H7 (cell line): ENCODE results near the gene XPNPEP1. TPM values are rescaled to one million over a fixed set of nuclear protein-coding genes. Genes with fewer than 3 reads are reported as not detected.
A peak's percentile ranks its signal among the peaks of the same experiment; 100 is the strongest.

Experiments used
- DNase-seq: peaks from one replicate; pipeline ENCODE4 v3.0.0; 2012
- H3K27me3 ChIP-seq: 2 replicates; pipeline ENCODE4 v1.6.0; 2011; ENCODE audit warnings: mild to moderate bottlenecking, low read length; ENCODE audit not compliant: control insufficient read depth, insufficient read depth
- H3K36me3 ChIP-seq: replicated peaks from 2 replicates; pipeline ENCODE4 v1.5.1; 2011; ENCODE audit warnings: low read length; ENCODE audit not compliant: control insufficient read depth, insufficient read depth
- H3K4me3 ChIP-seq: 2 replicates; pipeline ENCODE4 v1.5.1; 2011; ENCODE audit warnings: low read depth, mild to moderate bottlenecking, control low read depth, low read length, moderate library complexity; ENCODE audit not compliant: insufficient read depth
- total RNA-seq: library from RNA; depleted of rRNA; stranded (reverse); fragments of >200 nt; shearing (Covaris generic); gene quantifications from 2 replicates; pipeline ENCODE4 v1.2.3, GENCODE V29; 2014

Gene XPNPEP1
- total RNA-seq, 1 experiment from 2014 or later, result 68.9 TPM

DNA sequence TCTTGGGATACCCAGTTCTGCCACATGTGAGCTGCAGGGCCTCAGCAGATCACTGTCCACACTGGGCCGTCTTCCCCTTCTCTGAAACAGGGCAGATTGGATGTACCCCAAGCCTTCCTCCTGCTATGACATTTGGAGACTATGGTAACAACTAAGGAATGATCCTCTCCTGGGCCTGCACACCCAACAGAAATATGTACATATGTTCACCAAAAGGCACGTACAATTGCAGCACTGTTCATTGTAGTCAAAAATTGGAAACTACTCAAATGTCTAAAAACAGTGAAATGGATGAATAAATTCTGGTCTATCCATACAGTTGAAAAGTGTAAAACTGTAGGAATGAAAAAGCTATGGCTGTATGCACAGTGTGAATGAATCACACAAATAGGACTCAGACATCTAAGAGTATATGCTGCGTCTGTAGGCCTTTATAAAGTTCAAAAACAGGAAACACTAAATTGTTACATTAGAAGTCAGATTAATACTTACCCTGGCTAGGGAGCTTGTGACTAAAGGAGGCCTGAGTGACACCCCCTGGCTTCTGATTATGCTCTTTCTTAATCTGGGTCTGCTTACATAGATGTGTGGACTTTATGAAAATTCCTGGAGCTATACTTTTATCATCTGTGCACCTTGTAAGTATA, 16.1 kb upstream of the XPNPEP1 start:
- no peaks in the 10 kb centered on the region for H3K36me3 ChIP-seq
- H3K4me3 ChIP-seq, result no peak overlapping the region
- H3K27me3 ChIP-seq, result no peaks in the 10 kb centered on the region
- DNase-seq, result no peak

DNA sequence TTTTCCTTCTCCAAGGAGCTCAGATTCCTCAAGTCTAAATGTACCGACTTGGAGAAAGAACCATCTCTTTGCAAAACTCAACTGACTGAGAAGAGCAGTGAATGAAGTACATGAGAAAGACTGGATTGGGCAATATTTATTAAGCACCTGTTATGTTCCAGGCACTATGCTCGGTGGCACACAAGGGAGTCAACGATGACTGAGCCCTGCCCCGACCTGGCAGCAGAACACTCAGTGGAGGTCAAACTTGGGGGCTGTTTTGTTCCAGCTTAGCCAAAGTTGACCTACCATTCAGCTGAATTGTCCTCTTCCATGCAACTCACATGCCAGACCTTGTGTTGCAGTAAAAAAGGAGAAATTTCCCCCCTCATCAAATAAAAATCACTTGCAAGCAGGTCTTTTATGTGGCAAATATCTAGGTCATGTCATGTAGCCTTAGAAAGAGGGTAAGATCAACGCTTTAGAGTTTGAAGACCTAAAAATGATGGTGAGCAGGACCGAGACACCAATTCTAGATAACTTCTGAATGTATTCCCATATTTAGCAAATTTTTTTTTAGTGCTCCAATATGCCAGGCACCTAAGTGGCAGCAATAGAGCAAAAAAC, 14.3 kb upstream of the XPNPEP1 start:
- DNase-seq, result no peak

DNA sequence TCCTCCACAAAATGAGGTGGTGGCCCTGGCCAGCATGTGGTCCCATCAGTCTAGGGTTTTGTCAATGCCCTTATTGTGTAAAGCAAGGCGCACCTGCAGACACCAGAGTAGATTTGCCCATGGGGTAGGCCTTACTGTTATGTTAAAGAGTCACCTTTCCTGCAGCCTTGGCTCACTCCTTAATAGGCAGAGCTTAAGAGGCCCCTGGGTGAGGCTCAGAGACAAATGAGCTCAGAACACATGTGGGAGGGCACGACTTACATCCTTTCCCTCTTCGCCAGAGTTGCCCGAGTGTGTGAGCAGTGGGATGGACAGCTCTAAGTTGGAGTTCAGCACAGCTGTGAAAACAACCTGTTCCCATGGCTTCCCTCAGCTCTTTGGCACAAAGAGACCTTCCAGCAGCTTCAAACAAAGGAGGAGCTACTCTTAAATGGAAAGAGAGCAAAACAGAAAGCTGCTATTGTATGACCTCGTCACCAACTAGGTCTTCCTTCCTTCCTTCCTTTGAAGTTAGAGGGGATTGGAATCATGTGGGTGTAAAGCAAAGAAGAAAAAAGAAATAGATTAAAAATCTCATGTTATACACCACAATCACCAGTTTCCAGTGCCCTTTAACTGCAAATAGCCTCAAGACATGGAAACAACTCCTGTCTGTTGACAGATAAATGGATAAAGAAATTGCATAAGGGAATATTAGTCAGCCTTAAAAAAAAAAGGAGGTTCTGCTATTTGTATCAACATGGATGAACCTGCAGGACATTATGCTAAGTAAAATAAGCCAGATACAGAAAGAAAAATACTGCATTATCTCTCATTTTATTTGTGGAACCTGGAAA, 11.9 kb upstream of the XPNPEP1 start:
- Histone ChIP-seq H3K36me3 (no peaks in the 10 kb centered on the region), H3K27me3 (no peaks in the 10 kb centered on the region), H3K4me3 (no peak overlapping the region)
- peak; percentile 82 for DNase-seq

More for the DNA sequence above, 14.3 kb upstream of the XPNPEP1 start:
- Histone ChIP-seq H3K4me3 (no peak overlapping the region), H3K27me3 (no peaks in the 10 kb centered on the region), H3K36me3 (no peaks in the 10 kb centered on the region)

DNA sequence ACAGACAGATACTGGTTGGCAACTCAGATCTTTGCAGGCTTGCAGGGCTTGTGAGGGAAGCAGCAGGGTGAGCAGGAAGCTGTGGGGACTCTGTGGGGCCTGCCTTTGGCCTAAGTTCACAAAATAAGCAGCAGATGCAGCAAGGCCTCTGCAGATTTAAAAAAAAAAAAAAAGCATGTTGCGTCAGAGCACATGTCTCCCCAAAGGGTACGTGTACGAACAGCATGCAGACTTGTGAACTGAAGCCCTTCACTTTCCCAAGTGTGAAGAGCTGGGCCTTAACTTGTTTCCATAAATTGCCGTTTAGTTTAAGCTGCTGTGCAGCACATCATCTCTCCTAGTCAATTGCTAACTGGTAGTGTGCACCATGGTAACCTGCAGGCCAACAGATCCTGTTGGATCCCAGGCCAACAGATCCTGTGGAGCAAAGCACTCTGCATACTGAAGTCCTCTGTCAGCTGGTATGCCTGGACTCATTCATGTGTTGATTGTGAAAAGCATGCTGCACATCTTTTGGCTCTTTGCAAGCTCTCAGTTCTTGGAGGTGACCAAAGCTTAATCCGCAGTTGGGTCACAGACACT, 10.8 kb upstream of the XPNPEP1 start:
- Histone ChIP-seq H3K4me3 (no peak overlapping the region), H3K27me3 (no peaks in the 10 kb centered on the region), H3K36me3 (no peaks in the 10 kb centered on the region)
- DNase-seq, result peak; percentile 52

DNA sequence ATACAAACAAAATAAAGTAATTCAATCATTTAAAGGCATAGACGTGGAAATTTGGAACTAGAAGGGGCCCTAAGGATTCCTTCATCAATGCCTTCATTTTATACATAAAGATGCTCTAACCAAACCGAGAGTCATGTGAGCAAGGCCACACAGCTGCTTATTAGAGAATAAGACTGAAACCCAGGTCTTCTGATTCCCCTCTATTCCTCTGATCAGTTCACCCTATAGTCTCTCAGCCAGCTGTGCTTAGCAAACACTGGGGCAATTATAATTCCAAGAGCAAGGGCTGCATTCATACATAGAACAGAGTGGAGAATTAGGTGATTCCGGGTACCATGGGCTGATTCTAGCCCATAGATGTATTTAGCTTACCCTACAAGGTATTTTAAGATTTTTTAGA, 9.7 kb upstream of the XPNPEP1 start:
- no peaks in the 10 kb centered on the region for H3K36me3 ChIP-seq
- H3K27me3 ChIP-seq, result no peaks in the 10 kb centered on the region
- DNase-seq, result no peak
- H3K4me3 ChIP-seq, result no peak overlapping the region

DNA sequence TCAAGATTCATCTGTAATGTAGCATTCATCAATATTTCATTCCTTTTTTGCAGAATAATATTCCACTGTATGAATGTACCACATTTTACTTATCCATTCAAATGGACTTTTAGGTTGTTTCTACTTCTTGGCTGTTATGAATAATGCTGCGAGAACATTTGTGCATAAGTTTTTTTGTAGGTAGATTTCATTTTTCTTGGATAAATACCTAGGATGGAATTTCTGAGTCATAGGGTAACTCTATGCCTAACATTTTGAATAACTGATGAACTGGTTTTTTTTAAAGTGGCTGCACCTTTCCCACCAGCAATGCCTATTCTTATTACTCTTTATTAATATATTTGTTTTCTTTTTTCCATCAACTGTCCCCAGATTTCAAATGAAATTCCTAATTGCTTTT, 9.1 kb upstream of the XPNPEP1 start:
- Histone ChIP-seq H3K27me3 (no peaks in the 10 kb centered on the region), H3K36me3 (no peaks in the 10 kb centered on the region), H3K4me3 (no peak overlapping the region)
- DNase-seq, result no peak

DNA sequence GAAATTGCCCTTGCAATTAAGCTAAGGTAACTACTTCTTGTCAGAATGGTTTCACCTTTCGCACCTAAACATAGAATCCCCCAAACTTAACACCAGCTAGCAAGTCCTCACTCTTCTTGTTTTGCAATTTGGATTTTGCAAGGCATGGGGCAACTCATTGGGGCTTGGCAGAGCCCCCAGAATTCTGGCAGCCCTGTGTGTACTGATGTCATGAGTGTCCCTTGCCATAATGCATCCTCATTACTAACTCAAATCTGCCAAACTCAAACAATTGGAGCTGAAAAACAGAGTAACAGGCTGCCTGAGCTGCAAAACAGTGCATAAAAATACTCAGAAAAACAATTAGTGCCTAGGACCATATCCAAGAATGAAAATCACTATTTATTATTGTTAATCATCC, 7.9 kb upstream of the XPNPEP1 start:
- DNase-seq, result no peak
- H3K4me3 ChIP-seq, result no peak overlapping the region
- no peaks in the 10 kb centered on the region for H3K27me3 ChIP-seq
- no peaks in the 10 kb centered on the region for H3K36me3 ChIP-seq

DNA sequence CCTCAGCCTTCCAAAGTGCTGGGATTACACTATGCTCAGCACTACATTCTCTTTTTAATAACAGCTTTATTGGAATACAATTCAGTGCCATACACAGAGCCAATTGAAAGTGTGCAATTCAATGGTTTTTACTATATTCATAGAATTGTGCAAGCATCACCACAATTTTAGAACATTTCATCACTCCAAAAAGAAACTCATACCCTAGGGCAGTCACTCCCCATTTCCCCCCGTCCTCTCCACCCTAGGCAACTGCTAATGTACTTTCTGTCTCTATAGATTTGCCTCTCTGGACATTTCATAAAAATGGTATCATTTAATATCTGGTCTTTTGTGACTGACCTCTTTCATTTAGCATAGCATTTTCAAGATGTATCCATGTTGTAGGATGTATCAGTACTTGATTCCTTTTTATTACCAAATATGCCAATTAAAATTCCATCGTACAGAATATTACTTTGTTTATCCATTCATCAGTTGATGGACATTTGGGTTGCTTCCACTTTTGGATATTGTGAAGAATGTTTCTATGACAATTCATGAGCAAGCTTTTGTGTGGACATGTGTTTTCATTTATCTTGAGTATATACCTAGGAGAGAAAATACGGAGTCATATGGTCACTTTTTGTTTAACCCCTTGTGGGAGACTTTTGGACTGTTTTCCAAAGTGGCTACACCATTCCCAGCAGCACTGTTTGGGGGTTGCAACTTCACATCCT, 6.3 kb upstream of the XPNPEP1 start:
- no peak overlapping the region for H3K4me3 ChIP-seq
- DNase-seq, result no peak
- no peaks in the 10 kb centered on the region for H3K36me3 ChIP-seq
- H3K27me3 ChIP-seq, result peaks cover under 1% of the 10 kb centered on the region; the same call in 1 of the 2 replicates

DNA sequence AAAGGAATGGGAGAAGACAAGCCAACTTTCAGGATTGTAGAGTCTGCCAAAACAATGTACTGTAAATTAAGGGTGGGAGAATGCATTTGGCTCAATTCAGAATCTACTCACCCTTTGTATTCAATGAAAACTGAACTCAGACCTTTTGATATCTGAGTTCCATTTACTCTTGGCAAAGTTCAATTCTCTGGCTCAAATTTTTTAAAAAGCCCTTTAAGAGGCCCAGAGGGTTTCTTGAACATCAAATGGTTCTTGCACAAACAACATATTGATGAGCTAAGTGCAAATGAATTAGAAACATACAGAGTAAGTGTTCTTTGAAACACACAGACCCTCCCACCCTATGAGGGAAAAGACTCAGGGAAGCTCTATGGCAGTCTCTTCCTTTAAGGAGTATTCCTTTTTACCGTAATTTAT, 5.2 kb upstream of the XPNPEP1 start:
- peaks cover 6% of the 10 kb centered on the region for H3K27me3 ChIP-seq
- DNase-seq, result no peak
- H3K36me3 ChIP-seq, result no peaks in the 10 kb centered on the region
- H3K4me3 ChIP-seq, result no peak overlapping the region

DNA sequence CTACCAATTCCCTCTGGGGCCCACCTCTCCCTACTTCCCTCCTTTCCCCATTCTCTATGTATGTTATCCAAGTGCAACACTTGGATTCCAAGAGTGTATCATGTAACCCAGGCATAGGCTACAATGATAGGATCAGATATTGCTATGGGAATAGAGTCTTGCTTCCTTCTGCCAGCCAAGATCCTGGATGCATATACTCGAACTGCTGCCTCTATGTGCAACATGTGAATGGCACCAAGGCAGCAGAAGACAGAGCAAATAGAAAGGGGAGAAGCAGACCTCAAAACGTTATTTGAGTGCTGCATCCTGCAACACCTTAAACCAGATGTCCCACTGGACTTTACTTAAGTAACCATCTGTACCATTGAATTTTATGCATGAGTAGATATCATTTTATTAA, 3.5 kb upstream of the XPNPEP1 start:
- peaks cover 7% of the 10 kb centered on the region for H3K27me3 ChIP-seq
- H3K4me3 ChIP-seq, result no peak overlapping the region
- no peaks in the 10 kb centered on the region for H3K36me3 ChIP-seq
- DNase-seq, result no peak

DNA sequence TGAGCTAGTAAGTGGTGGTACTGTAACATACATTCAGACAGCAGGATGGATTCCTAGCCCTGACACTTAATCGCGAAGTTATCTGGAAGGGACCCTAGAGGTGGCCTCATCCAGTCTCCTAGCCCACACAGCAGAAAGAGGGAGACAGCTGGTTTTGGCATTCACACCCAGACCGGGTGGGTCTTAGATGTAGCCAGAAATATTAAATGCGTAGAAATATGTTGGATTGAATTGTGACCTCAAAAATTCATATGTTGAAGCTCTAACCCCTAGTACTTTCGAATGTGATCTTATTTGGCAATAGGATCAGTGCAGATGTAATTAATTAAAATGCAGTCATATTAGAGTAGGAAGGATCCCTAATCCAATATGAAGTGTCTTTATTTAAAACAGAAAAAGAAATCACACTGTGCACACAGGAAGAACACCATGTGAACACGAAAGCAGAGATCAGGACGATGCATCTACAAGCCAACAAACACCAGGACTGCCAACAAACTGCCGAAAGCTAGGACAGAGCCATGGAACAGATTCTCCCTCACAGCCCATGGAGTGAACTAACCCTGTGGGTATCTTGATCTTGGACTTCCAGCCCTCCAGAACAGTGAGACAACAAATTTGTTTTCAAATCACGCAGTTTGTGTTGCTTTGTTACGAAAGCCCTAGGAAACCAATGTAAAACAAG, 2.9 kb upstream of the XPNPEP1 start:
- no peak overlapping the region for H3K4me3 ChIP-seq
- no peaks in the 10 kb centered on the region for H3K36me3 ChIP-seq

DNA sequence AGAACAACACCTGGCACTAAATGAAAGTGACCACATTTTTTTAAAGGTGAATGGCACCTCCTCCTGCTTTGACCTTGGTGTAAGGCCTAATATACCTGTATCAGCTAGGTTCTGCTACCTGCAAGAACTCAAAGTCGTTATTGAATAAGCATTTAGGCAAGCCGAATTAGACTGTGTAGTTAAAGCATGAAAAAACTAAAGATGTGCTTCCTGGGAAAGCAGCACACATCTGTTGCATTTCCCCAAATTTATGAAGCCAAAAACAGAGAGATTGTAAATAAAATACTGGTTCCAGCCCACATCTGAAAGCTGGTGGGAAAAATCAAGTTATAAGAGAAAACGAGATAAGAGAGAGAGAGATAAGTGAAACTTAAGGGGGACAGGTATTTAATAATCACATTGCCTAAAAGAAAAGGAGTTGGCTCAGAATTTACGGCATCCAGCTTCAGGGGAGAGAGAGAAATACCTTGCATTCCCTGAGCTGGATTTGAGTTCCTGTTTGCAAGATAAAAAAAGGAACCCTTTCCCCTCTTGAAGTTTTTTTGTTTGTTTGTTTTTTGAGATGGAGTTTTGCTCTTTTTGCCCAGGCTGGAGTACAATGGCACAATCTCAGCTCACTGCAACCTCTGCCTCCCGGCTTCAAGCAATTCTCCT, 1.8 kb upstream of the XPNPEP1 start:
- Histone ChIP-seq H3K4me3 (no peak overlapping the region), H3K36me3 (no peaks in the 10 kb centered on the region), H3K27me3 (peaks cover 7% of the 10 kb centered on the region)
- peak; percentile 21 for DNase-seq

More for the DNA sequence above, 2.9 kb upstream of the XPNPEP1 start:
- H3K27me3 ChIP-seq, result peaks cover 7% of the 10 kb centered on the region
- no peak for DNase-seq

DNA sequence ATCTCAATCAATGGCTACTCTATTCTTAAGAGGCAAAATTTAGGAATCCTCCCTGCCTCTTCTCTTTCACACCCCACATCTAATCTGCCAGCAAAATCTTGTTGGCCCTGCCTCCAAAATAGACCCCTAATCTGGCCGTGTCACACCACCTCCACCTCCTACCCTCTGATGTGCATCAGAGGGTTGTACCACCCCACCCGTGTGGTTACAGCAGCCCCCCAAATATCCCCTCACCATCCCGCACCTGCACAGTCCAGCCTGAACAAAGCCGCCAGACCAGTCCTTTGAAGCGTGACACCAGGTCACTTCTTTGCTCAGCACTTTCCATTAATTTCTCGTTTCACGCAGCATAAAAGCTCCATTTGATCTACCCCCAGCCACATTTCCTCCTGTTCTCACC, 776 bp upstream of the XPNPEP1 start:
- H3K27me3 ChIP-seq, result peaks cover 7% of the 10 kb centered on the region
- DNase-seq, result no peak
- no peak overlapping the region for H3K4me3 ChIP-seq
- H3K36me3 ChIP-seq, result no peaks in the 10 kb centered on the region
